Measurements from ENCODE around the gene NRL. TPM values are rescaled to one million over a fixed set of nuclear protein-coding genes. Genes with fewer than 3 reads are reported as not detected.
"Not testable (repeated sequence)": the region's sequence is repeated elsewhere in the genome, so short reads cannot be mapped to it uniquely, and the experiment has no call there.

NRL gene
- polyA plus RNA-seq, 2 of the 4 experiments (the other 2 are of a cell fraction): 0.93 to 0.97 TPM

GRCh38 chr14:24032727-24033418, 81.9 kb downstream of the NRL start (continued):
- TF ChIP-seq ELK1 (IDR thresholded peaks at IDR 0.05; ENCODE audit: low read depth, low read length): no peak
- TF ChIP-seq ZSCAN20 (CRISPR knock-in tag; IDR thresholded peaks at IDR 0.05): no peak
- TF ChIP-seq E2F6 (IDR thresholded peaks at IDR 0.05; ENCODE audit: borderline replicate concordance, low read depth): no peak
- TF ChIP-seq FOSL2 (IDR thresholded peaks at IDR 0.05): peak; percentile 81
- peak; percentile 81 for TF ChIP-seq FOSL2 (CRISPR knock-in tag; IDR thresholded peaks at IDR 0.05)
- TF ChIP-seq HOXB13 (CRISPR knock-in tag; IDR thresholded peaks at IDR 0.05; ENCODE audit: low read depth): no peak
- TF ChIP-seq HES2 (IDR thresholded peaks at IDR 0.05): peak; percentile 95
- no peak for TF ChIP-seq ZNF302 (CRISPR knock-in tag; IDR thresholded peaks at IDR 0.05)

- CTCF ChIA-PET; POLR2A ChIA-PET; H3K4me3 ChIP-seq; ATAC-seq; FAIRE-seq; H3K9me3 ChIP-seq; DNase-seq (ENCODE audit: low read depth in 1 of 2, low spot score in 1 of 2); H3K4me2 ChIP-seq: not testable (repeated sequence)
- H3K4me1 ChIP-seq: peaks cover 43% of the 10 kb centered on the region
- H3K27ac ChIP-seq: peak overlapping the region; percentile 69 to 95; a peak in 4 of 6 replicates
- 93% methylated on average over 2 of the region's 2 CpGs for whole genome bisulfite sequencing (ENCODE audit: missing lambda C conversion rate)
Measured at GRCh38 chr14:24031331-24031730, 83.4 kb downstream of the NRL start.

GRCh38 chr14:24029687-24030086, 85.1 kb downstream of the NRL start:
- ATAC-seq; CTCF ChIA-PET; H3K27ac ChIP-seq; FAIRE-seq; DNase-seq (ENCODE audit: low read depth in 1 of 2, low spot score in 1 of 2); H3K9me3 ChIP-seq; H3K4me2 ChIP-seq; POLR2A ChIA-PET; H3K4me3 ChIP-seq: not testable (repeated sequence)
- H3K4me1 ChIP-seq: peaks cover 32% of the 10 kb centered on the region
- WGBS (ENCODE audit: missing lambda C conversion rate): 88% methylated on average over 2 of the region's 3 CpGs

Small RNA genes within 50 kb of the gene (small RNA-seq; reads per million reads assigned to genes)
- 0 to 2.4 (median 1.2) reads per million in 6 experiments for gene RNA5SP383

Other genes starting within 250 kb of the NRL start
- gene DHRS4, start 161.2 kb downstream of the NRL start, polyA plus RNA-seq (2011; rRNA removed): 26.5 and 28.5 TPM in 2 replicates
- 60.9 to 64.8 TPM (median 62.7 TPM) in 3 replicates for gene DHRS4, start 161.2 kb downstream of the NRL start, polyA plus RNA-seq (2017; fragmentation: RNase III; extraction: RNeasy Plus Mini Kit Qiagen cat#74134 plus additional on column Dnase treatment)
- 18.8 and 23.4 TPM in 2 replicates for gene DHRS4L2, start 126.0 kb downstream of the NRL start, polyA plus RNA-seq (2011; rRNA removed)
- 25.6 to 28.1 TPM (median 27.0 TPM) in 3 replicates for gene DHRS4L2, start 126.0 kb downstream of the NRL start, polyA plus RNA-seq (2017; fragmentation: RNase III; extraction: RNeasy Plus Mini Kit Qiagen cat#74134 plus additional on column Dnase treatment)
- 0.45 and 0.79 TPM in 2 replicates for gene CARMIL3, start 62.9 kb downstream of the NRL start, polyA plus RNA-seq (2011; rRNA removed)
- gene CARMIL3, start 62.9 kb downstream of the NRL start, polyA plus RNA-seq (2017; fragmentation: RNase III; extraction: RNeasy Plus Mini Kit Qiagen cat#74134 plus additional on column Dnase treatment): 0.60 to 0.98 TPM (median 0.94 TPM) in 3 replicates
- gene CPNE6, start 43.4 kb downstream of the NRL start, polyA plus RNA-seq (2011; rRNA removed): not detected in 2 replicates
- not detected in 3 replicates for gene CPNE6, start 43.4 kb downstream of the NRL start, polyA plus RNA-seq (2017; fragmentation: RNase III; extraction: RNeasy Plus Mini Kit Qiagen cat#74134 plus additional on column Dnase treatment)
- 52.1 and 60.2 TPM in 2 replicates for gene PCK2, start 20.6 kb downstream of the NRL start, polyA plus RNA-seq (2011; rRNA removed)
- gene PCK2, start 20.6 kb downstream of the NRL start, polyA plus RNA-seq (2017; fragmentation: RNase III; extraction: RNeasy Plus Mini Kit Qiagen cat#74134 plus additional on column Dnase treatment): 16.9 to 20.7 TPM (median 18.8 TPM) in 3 replicates
- gene DCAF11, start 172 bp downstream of the NRL start, polyA plus RNA-seq (2011; rRNA removed): 27.9 and 30.2 TPM in 2 replicates
- 22.2 to 31.4 TPM (median 30.7 TPM) in 3 replicates for gene DCAF11, start 172 bp downstream of the NRL start, polyA plus RNA-seq (2017; fragmentation: RNase III; extraction: RNeasy Plus Mini Kit Qiagen cat#74134 plus additional on column Dnase treatment)
- gene FITM1, start 15.7 kb upstream of the NRL start, polyA plus RNA-seq (2011; rRNA removed): 0.06 TPM in 1 of 2 replicates, not detected in the other
- 0.36 TPM in 1 of 3 replicates, not detected in the others for gene FITM1, start 15.7 kb upstream of the NRL start, polyA plus RNA-seq (2017; fragmentation: RNase III; extraction: RNeasy Plus Mini Kit Qiagen cat#74134 plus additional on column Dnase treatment)
- gene PSME1, start 21.2 kb upstream of the NRL start, polyA plus RNA-seq (2011; rRNA removed): 77.3 and 83.6 TPM in 2 replicates
- 124 to 139 TPM (median 134 TPM) in 3 replicates for gene PSME1, start 21.2 kb upstream of the NRL start, polyA plus RNA-seq (2017; fragmentation: RNase III; extraction: RNeasy Plus Mini Kit Qiagen cat#74134 plus additional on column Dnase treatment)
- 20.7 and 21.5 TPM in 2 replicates for gene EMC9, start 26.6 kb upstream of the NRL start, polyA plus RNA-seq (2011; rRNA removed)
- 46.5 to 51.7 TPM (median 48.5 TPM) in 3 replicates for gene EMC9, start 26.6 kb upstream of the NRL start, polyA plus RNA-seq (2017; fragmentation: RNase III; extraction: RNeasy Plus Mini Kit Qiagen cat#74134 plus additional on column Dnase treatment)
- gene PSME2, start 31.7 kb upstream of the NRL start, polyA plus RNA-seq (2011; rRNA removed): 137 and 168 TPM in 2 replicates
- gene PSME2, start 31.7 kb upstream of the NRL start, polyA plus RNA-seq (2017; fragmentation: RNase III; extraction: RNeasy Plus Mini Kit Qiagen cat#74134 plus additional on column Dnase treatment): 144 to 193 TPM (median 161 TPM) in 3 replicates
- gene RNF31, start 32.5 kb upstream of the NRL start, polyA plus RNA-seq (2011; rRNA removed): 5.7 and 19.1 TPM in 2 replicates
- gene RNF31, start 32.5 kb upstream of the NRL start, polyA plus RNA-seq (2017; fragmentation: RNase III; extraction: RNeasy Plus Mini Kit Qiagen cat#74134 plus additional on column Dnase treatment): 20.2 to 25.3 TPM (median 20.8 TPM) in 3 replicates
- 23.1 and 30.2 TPM in 2 replicates for gene IRF9, start 46.3 kb upstream of the NRL start, polyA plus RNA-seq (2011; rRNA removed)
- 14.4 to 24.2 TPM (median 19.0 TPM) in 3 replicates for gene IRF9, start 46.3 kb upstream of the NRL start, polyA plus RNA-seq (2017; fragmentation: RNase III; extraction: RNeasy Plus Mini Kit Qiagen cat#74134 plus additional on column Dnase treatment)
- gene REC8, start 57.1 kb upstream of the NRL start, polyA plus RNA-seq (2011; rRNA removed): 1.9 and 2.8 TPM in 2 replicates
- 4.2 to 5.1 TPM (median 4.4 TPM) in 3 replicates for gene REC8, start 57.1 kb upstream of the NRL start, polyA plus RNA-seq (2017; fragmentation: RNase III; extraction: RNeasy Plus Mini Kit Qiagen cat#74134 plus additional on column Dnase treatment)
- 37.1 and 45.3 TPM in 2 replicates for gene IPO4, start 73.9 kb upstream of the NRL start, polyA plus RNA-seq (2011; rRNA removed)
- 86.1 to 95.8 TPM (median 91.7 TPM) in 3 replicates for gene IPO4, start 73.9 kb upstream of the NRL start, polyA plus RNA-seq (2017; fragmentation: RNase III; extraction: RNeasy Plus Mini Kit Qiagen cat#74134 plus additional on column Dnase treatment)
- 48.0 and 74.9 TPM in 2 replicates for gene TM9SF1, start 80.5 kb upstream of the NRL start, polyA plus RNA-seq (2011; rRNA removed)
- 51.5 to 62.2 TPM (median 60.1 TPM) in 3 replicates for gene TM9SF1, start 80.5 kb upstream of the NRL start, polyA plus RNA-seq (2017; fragmentation: RNase III; extraction: RNeasy Plus Mini Kit Qiagen cat#74134 plus additional on column Dnase treatment)
- gene TSSK4, start 90.7 kb upstream of the NRL start, polyA plus RNA-seq (2011; rRNA removed): 0.09 TPM in 1 of 2 replicates, not detected in the other
- 0.13 TPM in 1 of 3 replicates, not detected in the others for gene TSSK4, start 90.7 kb upstream of the NRL start, polyA plus RNA-seq (2017; fragmentation: RNase III; extraction: RNeasy Plus Mini Kit Qiagen cat#74134 plus additional on column Dnase treatment)
- 74.9 and 102 TPM in 2 replicates for gene CHMP4A, start 98.5 kb upstream of the NRL start, polyA plus RNA-seq (2011; rRNA removed)
- 112 to 124 TPM (median 117 TPM) in 3 replicates for gene CHMP4A, start 98.5 kb upstream of the NRL start, polyA plus RNA-seq (2017; fragmentation: RNase III; extraction: RNeasy Plus Mini Kit Qiagen cat#74134 plus additional on column Dnase treatment)
- 31.8 and 38.6 TPM in 2 replicates for gene MDP1, start 101.1 kb upstream of the NRL start, polyA plus RNA-seq (2011; rRNA removed)
- 21.0 to 21.6 TPM (median 21.4 TPM) in 3 replicates for gene MDP1, start 101.1 kb upstream of the NRL start, polyA plus RNA-seq (2017; fragmentation: RNase III; extraction: RNeasy Plus Mini Kit Qiagen cat#74134 plus additional on column Dnase treatment)
- gene NEDD8, start 117.4 kb upstream of the NRL start, polyA plus RNA-seq (2011; rRNA removed): 381 and 433 TPM in 2 replicates
- gene NEDD8, start 117.4 kb upstream of the NRL start, polyA plus RNA-seq (2017; fragmentation: RNase III; extraction: RNeasy Plus Mini Kit Qiagen cat#74134 plus additional on column Dnase treatment): 561 to 594 TPM (median 589 TPM) in 3 replicates
- 91.7 and 108 TPM in 2 replicates for gene GMPR2, start 118.0 kb upstream of the NRL start, polyA plus RNA-seq (2011; rRNA removed)
- 64.8 to 71.2 TPM (median 70.0 TPM) in 3 replicates for gene GMPR2, start 118.0 kb upstream of the NRL start, polyA plus RNA-seq (2017; fragmentation: RNase III; extraction: RNeasy Plus Mini Kit Qiagen cat#74134 plus additional on column Dnase treatment)
- gene TINF2, start 127.7 kb upstream of the NRL start, polyA plus RNA-seq (2011; rRNA removed): 51.3 and 73.0 TPM in 2 replicates
- gene TINF2, start 127.7 kb upstream of the NRL start, polyA plus RNA-seq (2017; fragmentation: RNase III; extraction: RNeasy Plus Mini Kit Qiagen cat#74134 plus additional on column Dnase treatment): 33.1 to 44.5 TPM (median 38.5 TPM) in 3 replicates
- 0.61 and 1.7 TPM in 2 replicates for gene TGM1, start 148.2 kb upstream of the NRL start, polyA plus RNA-seq (2011; rRNA removed)
- 1.3 to 1.8 TPM (median 1.4 TPM) in 3 replicates for gene TGM1, start 148.2 kb upstream of the NRL start, polyA plus RNA-seq (2017; fragmentation: RNase III; extraction: RNeasy Plus Mini Kit Qiagen cat#74134 plus additional on column Dnase treatment)
- gene RABGGTA, start 156.6 kb upstream of the NRL start, polyA plus RNA-seq (2011; rRNA removed): 18.6 and 22.4 TPM in 2 replicates
- 17.2 to 23.1 TPM (median 21.9 TPM) in 3 replicates for gene RABGGTA, start 156.6 kb upstream of the NRL start, polyA plus RNA-seq (2017; fragmentation: RNase III; extraction: RNeasy Plus Mini Kit Qiagen cat#74134 plus additional on column Dnase treatment)
- gene DHRS1, start 184.8 kb upstream of the NRL start, polyA plus RNA-seq (2011; rRNA removed): 17.4 and 17.9 TPM in 2 replicates
- 13.8 to 15.2 TPM (median 15.1 TPM) in 3 replicates for gene DHRS1, start 184.8 kb upstream of the NRL start, polyA plus RNA-seq (2017; fragmentation: RNase III; extraction: RNeasy Plus Mini Kit Qiagen cat#74134 plus additional on column Dnase treatment)
- 16.5 and 23.6 TPM in 2 replicates for gene NOP9, start 184.9 kb upstream of the NRL start, polyA plus RNA-seq (2011; rRNA removed)
- gene NOP9, start 184.9 kb upstream of the NRL start, polyA plus RNA-seq (2017; fragmentation: RNase III; extraction: RNeasy Plus Mini Kit Qiagen cat#74134 plus additional on column Dnase treatment): 23.0 to 24.5 TPM (median 24.2 TPM) in 3 replicates
- 0.31 and 0.32 TPM in 2 replicates for gene CIDEB, start 193.0 kb upstream of the NRL start, polyA plus RNA-seq (2011; rRNA removed)
- 0.33 to 0.99 TPM (median 0.79 TPM) in 3 replicates for gene CIDEB, start 193.0 kb upstream of the NRL start, polyA plus RNA-seq (2017; fragmentation: RNase III; extraction: RNeasy Plus Mini Kit Qiagen cat#74134 plus additional on column Dnase treatment)
- gene LTB4R2, start 195.2 kb upstream of the NRL start, polyA plus RNA-seq (2011; rRNA removed): 5.8 and 7.6 TPM in 2 replicates
- 8.4 to 9.9 TPM (median 8.6 TPM) in 3 replicates for gene LTB4R2, start 195.2 kb upstream of the NRL start, polyA plus RNA-seq (2017; fragmentation: RNase III; extraction: RNeasy Plus Mini Kit Qiagen cat#74134 plus additional on column Dnase treatment)
- gene LTB4R, start 196.6 kb upstream of the NRL start, polyA plus RNA-seq (2011; rRNA removed): 10.2 and 13.2 TPM in 2 replicates
- 8.3 to 9.4 TPM (median 8.3 TPM) in 3 replicates for gene LTB4R, start 196.6 kb upstream of the NRL start, polyA plus RNA-seq (2017; fragmentation: RNase III; extraction: RNeasy Plus Mini Kit Qiagen cat#74134 plus additional on column Dnase treatment)
- gene ADCY4, start 220.1 kb upstream of the NRL start, polyA plus RNA-seq (2011; rRNA removed): not detected in 2 replicates
- gene ADCY4, start 220.1 kb upstream of the NRL start, polyA plus RNA-seq (2017; fragmentation: RNase III; extraction: RNeasy Plus Mini Kit Qiagen cat#74134 plus additional on column Dnase treatment): not detected in 3 replicates
- not detected in 2 replicates for gene RIPK3, start 225.0 kb upstream of the NRL start, polyA plus RNA-seq (2011; rRNA removed)
- gene RIPK3, start 225.0 kb upstream of the NRL start, polyA plus RNA-seq (2017; fragmentation: RNase III; extraction: RNeasy Plus Mini Kit Qiagen cat#74134 plus additional on column Dnase treatment): not detected in 3 replicates